Skeletal muscle satellite cell (primary cell): Measurements from ENCODE around the gene USB1.
"Not testable (repeated sequence)": the region's sequence is repeated elsewhere in the genome, so short reads cannot be mapped to it uniquely, and the experiment has no call there.

Source experiments
- H3K27me3 ChIP-seq: 2 replicates; pipeline ENCODE4 v1.7.0; 2013; ENCODE audit warnings: low read length; ENCODE audit not compliant: control insufficient read depth, insufficient read depth
- H3K36me3 ChIP-seq: 2 replicates; pipeline ENCODE4 v1.7.0; 2013; ENCODE audit warnings: mild to moderate bottlenecking, control low read depth, low read length; ENCODE audit not compliant: insufficient read depth
- H3K4me1 ChIP-seq: 2 replicates; pipeline ENCODE4 v1.7.0; 2013; ENCODE audit warnings: low read length; ENCODE audit not compliant: control insufficient read depth, insufficient read depth
- H3K4me2 ChIP-seq: 2 replicates; pipeline ENCODE4 v1.7.0; 2013; ENCODE audit warnings: mild to moderate bottlenecking, low read length
- H3K4me3 ChIP-seq: 2 replicates; pipeline ENCODE4 v1.7.0; 2013; ENCODE audit warnings: low read length
- H3K9ac ChIP-seq: 2 replicates; pipeline ENCODE4 v1.7.0; 2013; ENCODE audit warnings: mild to moderate bottlenecking, low read depth, low read length, moderate library complexity
- H3K9me3 ChIP-seq: replicated peaks from 2 replicates; pipeline ENCODE4 v1.7.0; 2013; ENCODE audit warnings: mild to moderate bottlenecking, control low read depth, low read length

Gene USB1

DNA sequence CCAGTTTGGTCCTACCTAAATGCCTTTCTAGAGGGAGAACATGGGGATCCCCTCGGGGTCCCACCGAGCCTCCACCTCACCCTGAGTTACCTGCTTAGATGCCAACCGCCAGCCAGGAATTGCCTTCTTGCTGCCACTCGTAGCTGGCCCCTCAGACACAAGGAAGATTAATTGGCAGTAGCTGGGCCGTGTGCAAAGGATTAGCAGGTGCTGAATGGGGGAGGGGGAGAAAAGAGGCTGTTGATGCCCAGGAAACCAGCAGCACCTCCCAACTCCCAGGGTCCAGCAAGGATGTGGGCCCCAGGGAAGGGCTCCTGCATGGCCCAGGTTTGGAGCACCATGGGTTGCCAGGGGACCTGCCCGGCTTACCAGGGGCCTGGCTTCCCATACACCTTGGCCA is 30.2 kb upstream of the USB1 start, which contains the start of gene CNGB1:
Gene CNGB1 (minus strand): TSS at position 159 of the 400 bp plus-strand sequence. CDS start 3,842 bp downstream, outside the sequence.
- H3K4me3 ChIP-seq, result no peak within 1 kb of the TSS
- H3K9ac ChIP-seq, result no peak within 1 kb of the TSS

DNA sequence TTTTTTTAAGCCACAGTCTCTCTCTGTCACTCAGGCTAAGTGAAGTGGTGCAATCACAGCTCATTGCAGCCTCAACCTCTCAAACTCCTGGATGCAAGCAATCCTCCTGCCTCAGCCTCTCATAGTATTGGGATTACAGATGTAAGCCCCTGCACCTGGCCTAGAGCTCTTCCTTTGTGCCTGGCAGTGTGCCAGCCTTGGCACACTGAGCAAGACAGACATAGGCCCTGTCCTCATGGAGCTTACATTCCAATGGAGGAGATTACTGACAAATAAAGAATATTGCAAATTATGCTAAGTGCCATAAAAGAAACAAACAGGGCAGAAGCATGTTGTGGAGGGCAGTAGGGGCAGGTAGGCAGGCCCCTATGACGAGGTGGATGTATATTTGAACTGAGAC is 29.4 kb upstream of the USB1 start:
- no peak overlapping the region for H3K4me3 ChIP-seq
- H3K36me3 ChIP-seq, result no peaks in the 10 kb centered on the region

More for the DNA sequence above, 30.2 kb upstream of the USB1 start, which contains the start of gene CNGB1:
- Histone ChIP-seq H3K4me1 (no peaks in the 10 kb centered on the region), H3K36me3 (no peaks in the 10 kb centered on the region), H3K27me3 (peaks cover 38% of the 10 kb centered on the region), H3K9me3 (no peaks in the 10 kb centered on the region), H3K4me2 (no peak within 1 kb of the TSS)

DNA sequence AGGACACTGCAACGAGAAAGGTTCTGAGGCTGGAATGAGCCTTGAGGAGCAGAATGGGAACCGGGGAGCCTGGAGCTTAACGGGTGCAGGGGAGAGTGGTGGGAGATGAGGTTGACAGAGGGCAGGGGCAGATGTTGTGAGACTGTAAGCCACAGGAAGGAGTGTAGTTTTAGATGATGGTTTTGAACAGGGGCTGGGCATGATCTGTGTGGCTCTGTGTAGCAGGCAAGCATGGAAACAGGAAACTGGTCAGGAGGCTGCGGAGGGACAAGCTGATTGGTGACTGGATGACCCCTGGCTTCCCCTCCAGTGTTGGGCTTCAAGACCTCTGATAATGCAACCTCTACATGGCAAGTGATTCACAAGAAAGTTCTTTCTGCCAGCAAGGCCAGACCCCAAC is 28.9 kb upstream of the USB1 start:
- H3K9ac ChIP-seq, result no peak overlapping the region
- peaks cover 47% of the 10 kb centered on the region for H3K27me3 ChIP-seq
- no peaks in the 10 kb centered on the region for H3K9me3 ChIP-seq
- H3K4me2 ChIP-seq, result no peak overlapping the region
- H3K36me3 ChIP-seq, result no peaks in the 10 kb centered on the region
- H3K4me1 ChIP-seq, result no peaks in the 10 kb centered on the region
- H3K4me3 ChIP-seq, result no peak overlapping the region

More for the DNA sequence above, 29.4 kb upstream of the USB1 start:
- H3K4me2 ChIP-seq, result no peak overlapping the region
- H3K9ac ChIP-seq, result no peak overlapping the region
- peaks cover 46% of the 10 kb centered on the region for H3K27me3 ChIP-seq
- no peaks in the 10 kb centered on the region for H3K9me3 ChIP-seq
- H3K4me1 ChIP-seq, result no peaks in the 10 kb centered on the region

DNA sequence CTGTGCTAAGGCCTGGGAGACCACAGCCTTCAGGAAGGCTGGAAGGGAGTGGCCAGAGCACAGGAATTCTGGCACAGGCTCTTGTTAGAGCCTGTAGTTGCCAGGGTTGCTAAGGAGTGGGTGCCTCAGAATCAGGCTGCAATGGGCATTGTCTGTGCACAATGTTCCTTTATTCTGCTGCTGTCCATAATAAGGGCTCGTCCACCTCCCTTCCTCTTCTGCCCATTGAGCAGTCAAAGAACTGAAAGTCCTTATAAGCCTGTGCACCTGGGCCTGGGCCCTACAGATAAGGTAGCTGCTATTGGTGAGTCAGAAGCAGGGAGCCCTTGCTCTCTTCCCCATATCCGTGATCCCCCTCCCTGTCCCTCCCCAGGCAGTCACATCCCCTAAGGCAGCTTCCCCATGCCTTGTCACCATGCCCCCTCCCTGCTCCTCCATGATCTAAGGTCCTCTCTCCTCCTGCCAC is 24.8 kb upstream of the USB1 start:
- H3K9me3 ChIP-seq, result no peaks in the 10 kb centered on the region
- no peaks in the 10 kb centered on the region for H3K4me1 ChIP-seq
- no peak overlapping the region for H3K4me2 ChIP-seq
- H3K4me3 ChIP-seq, result no peak overlapping the region
- no peak overlapping the region for H3K9ac ChIP-seq
- H3K27me3 ChIP-seq, result peaks cover 45% of the 10 kb centered on the region
- H3K36me3 ChIP-seq, result no peaks in the 10 kb centered on the region

DNA sequence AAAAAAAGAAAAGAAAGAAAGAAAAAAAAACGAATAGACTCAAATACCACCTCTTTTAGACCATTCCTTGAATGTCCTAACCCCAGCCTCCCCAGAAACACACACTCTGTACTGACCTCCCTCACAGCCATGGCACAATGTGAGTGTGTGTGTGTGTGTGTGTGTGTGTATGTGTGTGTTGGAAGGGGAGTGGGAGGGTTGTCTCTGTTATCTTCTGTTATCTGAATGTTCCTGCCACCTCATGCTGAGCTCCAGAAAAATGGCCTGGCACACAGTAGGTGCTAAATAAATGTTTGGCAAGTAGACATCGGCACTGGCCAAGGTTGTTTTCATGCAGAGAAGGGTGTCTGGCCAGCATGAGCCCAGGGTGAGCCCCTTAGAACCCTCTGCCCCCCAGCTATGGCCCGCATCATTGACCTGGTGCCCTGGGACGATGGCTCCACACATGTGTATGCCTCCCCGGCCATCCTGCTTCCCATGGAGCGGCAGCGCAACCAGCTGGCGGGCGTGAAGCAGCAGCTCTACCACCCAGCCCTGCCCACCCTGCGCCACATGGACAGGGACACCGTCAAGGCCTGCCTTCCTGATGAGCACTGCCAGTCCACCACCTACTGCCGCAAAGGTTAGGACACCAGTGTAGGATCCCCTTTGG is 23.7 kb upstream of the USB1 start:
- Histone ChIP-seq H3K4me2 (no peak overlapping the region), H3K27me3 (peaks cover 48% of the 10 kb centered on the region), H3K9me3 (no peaks in the 10 kb centered on the region), H3K4me1 (no peaks in the 10 kb centered on the region), H3K36me3 (no peaks in the 10 kb centered on the region), H3K9ac (no peak overlapping the region), H3K4me3 (no peak overlapping the region)

DNA sequence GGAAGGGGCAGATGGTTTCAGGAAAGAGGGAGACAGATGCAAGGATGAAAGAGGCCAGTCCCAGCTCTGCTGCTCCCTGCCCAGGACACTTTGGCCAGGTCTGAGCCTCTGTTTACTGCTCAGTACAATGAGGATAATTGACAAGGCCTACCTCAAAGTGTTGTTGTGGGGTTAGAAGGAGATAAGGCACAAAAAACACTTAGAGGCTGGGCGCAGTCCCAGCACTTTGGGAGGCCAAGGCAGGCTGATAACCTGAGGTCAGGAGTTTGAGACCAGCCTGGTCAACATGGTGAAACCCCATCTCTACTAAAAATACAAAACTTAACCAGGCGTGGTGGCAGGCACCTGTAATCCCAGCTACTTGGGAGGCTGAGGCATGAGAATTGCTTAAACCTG is 23.1 kb upstream of the USB1 start:
- H3K4me3 ChIP-seq, H3K9ac ChIP-seq, H3K9me3 ChIP-seq, H3K4me1 ChIP-seq, H3K4me2 ChIP-seq, H3K36me3 ChIP-seq: not testable (repeated sequence)
- peaks cover 45% of the 10 kb centered on the region for H3K27me3 ChIP-seq

DNA sequence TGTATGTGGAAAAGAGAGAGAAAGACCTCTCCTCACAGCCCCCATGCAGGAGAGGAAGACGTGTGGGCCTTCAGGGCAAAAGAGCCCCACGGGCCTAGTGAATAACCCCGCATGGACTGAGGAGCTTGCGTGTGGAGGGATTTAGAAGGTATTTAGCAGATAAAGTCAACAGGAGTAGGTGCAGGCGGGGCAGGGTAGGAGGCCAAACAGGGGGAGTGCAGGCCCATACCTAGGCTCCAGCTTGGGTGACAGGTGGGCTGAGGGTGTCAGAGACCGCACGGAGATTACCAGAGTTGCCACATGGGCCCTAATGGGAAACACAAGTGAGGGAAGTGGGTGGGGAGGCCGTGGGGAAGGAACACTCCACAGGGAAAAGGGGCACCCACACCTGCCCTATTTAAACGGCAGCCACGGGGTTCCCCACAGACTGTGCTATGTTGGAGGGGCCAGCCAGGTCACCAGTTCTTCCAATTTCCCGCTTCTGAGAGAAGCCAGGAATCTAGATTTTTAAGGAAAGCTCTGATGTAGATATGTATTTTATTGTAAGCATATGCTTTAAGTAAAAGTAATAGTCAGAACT is 22.1 kb upstream of the USB1 start:
- no peak overlapping the region for H3K4me2 ChIP-seq
- H3K9me3 ChIP-seq, result no peaks in the 10 kb centered on the region
- H3K9ac ChIP-seq, result no peak overlapping the region
- H3K4me1 ChIP-seq, result no peaks in the 10 kb centered on the region
- H3K36me3 ChIP-seq, result no peaks in the 10 kb centered on the region
- no peak overlapping the region for H3K4me3 ChIP-seq
- peaks cover 42% of the 10 kb centered on the region for H3K27me3 ChIP-seq

DNA sequence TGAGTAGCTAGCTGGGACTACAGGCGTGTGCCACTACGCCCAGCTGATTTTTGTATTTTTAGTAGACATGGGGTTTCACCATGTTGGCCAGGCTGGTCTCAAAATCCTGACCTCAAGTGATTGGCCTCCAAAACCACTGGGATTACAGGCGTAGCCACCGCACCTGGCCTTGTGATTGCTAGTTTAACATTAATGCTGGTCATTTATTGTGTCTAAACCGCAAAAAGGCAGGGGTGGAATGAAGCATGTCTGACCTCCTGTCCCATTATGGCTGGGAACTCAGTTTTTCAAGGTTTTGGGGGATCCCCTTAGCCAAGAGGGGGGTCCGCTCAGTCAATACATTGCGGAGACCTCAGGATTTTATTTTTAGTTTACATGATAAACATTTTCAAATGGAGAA is 19.6 kb upstream of the USB1 start:
- H3K4me3 ChIP-seq, result no peak overlapping the region
- peaks cover 51% of the 10 kb centered on the region for H3K27me3 ChIP-seq
- no peaks in the 10 kb centered on the region for H3K36me3 ChIP-seq

DNA sequence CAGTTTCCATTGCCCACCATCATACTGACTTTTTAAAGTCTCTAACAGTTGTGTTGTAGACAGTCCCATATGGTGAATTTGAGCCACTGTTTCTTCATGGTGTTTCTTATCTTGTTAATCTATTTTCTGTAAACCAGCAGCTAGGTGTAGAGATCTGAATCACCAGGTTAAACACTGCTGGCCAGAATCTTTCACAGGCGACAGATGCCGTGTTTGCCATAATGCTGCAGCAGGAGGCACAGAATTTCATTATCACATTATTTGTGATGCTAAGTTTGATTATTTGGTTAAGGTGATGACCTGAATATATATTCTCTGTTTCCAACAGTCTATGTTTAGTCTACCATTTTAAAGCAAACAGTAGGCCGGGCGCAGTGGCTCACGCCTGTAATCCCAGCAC is 18.8 kb upstream of the USB1 start:
- Histone ChIP-seq H3K4me1 (peaks cover 5% of the 10 kb centered on the region), H3K27me3 (peaks cover 53% of the 10 kb centered on the region), H3K9ac (no peak overlapping the region), H3K9me3 (no peaks in the 10 kb centered on the region), H3K4me2 (no peak overlapping the region), H3K4me3 (no peak overlapping the region), H3K36me3 (no peaks in the 10 kb centered on the region)

More for the DNA sequence above, 19.6 kb upstream of the USB1 start:
- peaks cover 5% of the 10 kb centered on the region for H3K4me1 ChIP-seq
- H3K9me3 ChIP-seq, result no peaks in the 10 kb centered on the region
- H3K9ac ChIP-seq, result no peak overlapping the region
- no peak overlapping the region for H3K4me2 ChIP-seq

DNA sequence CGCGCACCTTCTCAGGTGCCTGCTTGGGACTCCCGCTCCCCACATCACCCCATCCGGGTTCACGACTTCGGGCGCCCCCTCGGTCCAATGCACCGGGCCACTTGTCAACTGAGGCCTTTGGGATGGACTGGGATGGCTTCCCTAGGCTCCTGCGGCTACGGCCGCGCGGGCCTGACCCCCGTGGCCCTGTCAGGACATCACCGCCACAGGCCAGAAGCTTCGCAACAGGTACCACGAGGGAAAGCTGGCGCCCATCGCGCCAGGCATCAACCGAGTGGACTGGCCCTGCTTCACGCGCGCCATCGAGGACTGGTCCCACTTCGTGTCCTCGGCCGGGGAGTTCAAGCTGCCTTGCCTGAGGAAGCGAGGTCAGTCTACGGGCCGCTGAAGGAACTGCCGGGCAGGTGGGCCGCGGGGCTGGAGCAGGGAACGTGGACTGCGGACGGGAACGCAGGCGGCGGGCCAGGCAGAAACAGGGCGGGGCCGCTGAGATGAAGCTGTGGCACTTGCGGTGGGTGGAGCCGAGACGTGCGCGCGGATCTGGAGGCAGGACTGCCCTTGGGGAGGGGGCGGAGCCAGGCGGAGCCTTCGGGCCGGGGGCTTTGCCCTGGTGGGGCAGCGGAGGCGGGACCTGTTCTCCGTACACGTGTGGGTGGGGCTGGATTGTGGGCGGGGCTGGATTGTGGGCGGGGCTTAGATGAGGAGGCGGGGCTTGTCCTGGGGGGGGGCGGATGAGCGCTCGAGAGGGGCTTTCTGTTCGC is 16.6 kb upstream of the USB1 start:
- H3K36me3 ChIP-seq, result no peaks in the 10 kb centered on the region
- peak overlapping the region; percentile 62 for H3K4me3 ChIP-seq
- H3K4me1 ChIP-seq, result peaks cover 5% of the 10 kb centered on the region
- H3K4me2 ChIP-seq, result peak overlapping the region; percentile 69
- peaks cover 54% of the 10 kb centered on the region for H3K27me3 ChIP-seq
- no peak overlapping the region for H3K9ac ChIP-seq
- no peaks in the 10 kb centered on the region for H3K9me3 ChIP-seq

DNA sequence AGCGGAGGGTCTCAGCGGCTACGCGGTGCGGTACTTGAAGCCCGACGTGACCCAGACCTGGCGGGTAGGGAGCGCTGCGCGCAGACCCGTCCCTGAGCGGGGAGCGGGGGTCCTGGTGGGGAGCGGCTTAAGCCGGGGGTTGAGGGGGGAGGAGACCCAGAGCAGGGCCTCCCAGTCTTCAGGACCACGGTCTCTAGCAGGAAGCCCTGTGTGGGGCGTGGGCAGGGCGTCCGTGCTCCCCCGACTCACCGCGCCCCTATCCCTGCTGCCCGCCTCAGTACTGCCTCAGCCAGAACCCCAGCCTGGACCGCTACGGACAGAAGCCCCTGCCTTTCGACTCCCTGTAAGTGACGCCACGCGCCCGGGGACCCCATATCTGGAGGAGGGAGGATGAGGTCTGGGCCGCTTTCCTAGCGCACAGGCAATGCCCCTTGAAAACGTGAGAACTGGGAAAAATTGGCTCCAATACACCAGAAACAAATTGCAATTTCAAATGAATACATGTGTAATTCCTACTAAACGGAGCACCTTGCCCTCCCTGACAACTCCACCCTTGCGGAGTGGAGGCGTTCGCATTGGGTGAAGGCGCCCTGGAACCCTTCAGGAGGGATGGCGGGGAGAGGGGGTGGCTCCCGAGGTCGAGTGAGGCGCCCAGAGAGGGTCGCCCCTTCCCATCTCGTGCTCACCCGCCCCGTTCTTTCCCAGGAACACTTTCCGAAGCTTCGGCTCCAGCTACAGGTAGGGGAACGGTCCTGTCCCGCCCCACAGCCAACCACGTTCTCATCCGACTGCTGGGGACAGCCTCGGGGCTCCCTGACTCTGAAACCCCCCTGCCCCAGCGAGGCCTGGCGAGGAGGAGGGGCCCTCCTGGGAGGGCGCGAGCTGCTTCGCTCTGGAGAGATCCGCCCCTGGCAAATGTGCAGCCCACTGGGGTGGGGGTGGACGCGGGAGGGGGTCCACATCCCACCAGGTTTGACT is 15.7 kb upstream of the USB1 start:
- H3K9ac ChIP-seq, result no peak overlapping the region

More for the DNA sequence above, 15.7 kb upstream of the USB1 start:
- peaks cover 5% of the 10 kb centered on the region for H3K4me1 ChIP-seq
- H3K36me3 ChIP-seq, result no peaks in the 10 kb centered on the region
- H3K9me3 ChIP-seq, result no peaks in the 10 kb centered on the region
- peak overlapping the region; percentile 62 for H3K4me3 ChIP-seq
- H3K4me2 ChIP-seq, result peak overlapping the region; percentile 69
- H3K27me3 ChIP-seq, result peaks cover 48% of the 10 kb centered on the region
